GM18909 (cell line): ENCODE measurements around the gene NFS1.
"Not testable (repeated sequence)": the region's sequence is repeated elsewhere in the genome, so short reads cannot be mapped to it uniquely, and the experiment has no call there.

Experiments
- ATAC-seq: cut with Tn5 transposase; IDR thresholded peaks from one replicate; pipeline ENCODE4 v1.9.1; 2021; ENCODE audit warnings: mild to moderate bottlenecking; ENCODE audit not compliant: unreplicated experiment, poor library complexity

NFS1 gene

DNA sequence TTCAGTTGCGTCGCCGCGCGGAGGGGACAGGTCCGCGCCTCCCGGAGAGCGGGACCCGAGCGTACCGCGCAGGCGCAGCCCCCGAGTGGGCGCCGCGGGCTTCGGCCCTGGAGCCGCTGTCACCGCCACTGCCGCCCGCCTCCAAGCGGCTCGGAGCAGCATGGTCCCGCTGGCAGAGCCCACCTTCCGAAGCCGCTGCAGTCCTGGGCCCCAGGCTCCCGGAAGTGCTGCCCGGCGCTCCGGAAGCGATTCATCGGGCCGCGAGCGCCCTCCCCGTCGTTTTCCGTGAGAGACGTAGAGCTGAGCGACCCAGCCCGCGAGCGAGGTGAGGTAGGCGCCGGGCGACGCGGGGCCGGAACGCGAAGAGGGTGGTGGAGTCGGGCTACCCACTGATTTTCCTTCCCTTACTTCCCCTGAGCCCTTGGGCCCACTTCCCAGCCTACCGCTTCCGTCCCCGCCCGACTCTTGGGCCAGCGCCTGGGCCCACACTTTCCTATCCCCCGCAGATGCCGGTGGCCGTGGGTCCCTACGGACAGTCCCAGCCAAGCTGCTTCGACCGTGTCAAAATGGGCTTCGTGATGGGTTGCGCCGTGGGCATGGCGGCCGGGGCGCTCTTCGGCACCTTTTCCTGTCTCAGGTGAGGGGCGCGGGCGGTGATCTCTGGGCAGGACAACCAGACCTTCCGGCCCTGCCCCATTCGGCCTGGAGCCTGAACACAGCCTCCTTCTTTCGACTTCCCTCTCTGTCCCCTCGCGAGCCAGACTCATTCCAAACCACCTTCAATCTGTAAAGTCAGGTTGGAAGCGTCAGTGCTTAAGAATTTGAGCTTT lies at the start of gene NFS1, which contains the start of gene ROMO1:
NFS1 (minus strand) TSS at position 226 of the 830 bp plus-strand sequence; CDS start at position 162, 64 bp downstream.
ROMO1 (plus strand) TSS at position 279 of the 830 bp plus-strand sequence; CDS start at position 507, 228 bp downstream.
- peak; percentile 80 for ATAC-seq

DNA sequence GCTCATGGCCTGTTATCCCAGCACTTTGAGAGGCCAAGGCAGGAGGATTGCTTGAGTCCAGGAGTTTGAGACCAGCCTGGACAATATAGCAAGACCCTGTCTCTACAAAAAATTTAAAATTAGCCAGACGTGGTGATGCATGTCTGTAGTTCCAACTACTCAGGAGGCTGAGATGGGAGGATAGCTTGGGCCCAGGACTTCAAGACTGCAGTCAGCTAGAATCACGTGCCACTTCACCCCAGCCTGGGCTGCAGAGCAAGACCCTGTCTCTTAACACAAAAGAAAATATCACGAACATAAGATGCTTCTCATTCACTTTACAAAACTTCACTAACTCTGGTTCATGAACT lies 45.3 kb upstream of the NFS1 start:
- not testable (repeated sequence) for ATAC-seq

- ATAC-seq, result no peak
These were observed 44.7 kb upstream of the NFS1 start for GRCh38 chr20:35743693-35744491.

DNA sequence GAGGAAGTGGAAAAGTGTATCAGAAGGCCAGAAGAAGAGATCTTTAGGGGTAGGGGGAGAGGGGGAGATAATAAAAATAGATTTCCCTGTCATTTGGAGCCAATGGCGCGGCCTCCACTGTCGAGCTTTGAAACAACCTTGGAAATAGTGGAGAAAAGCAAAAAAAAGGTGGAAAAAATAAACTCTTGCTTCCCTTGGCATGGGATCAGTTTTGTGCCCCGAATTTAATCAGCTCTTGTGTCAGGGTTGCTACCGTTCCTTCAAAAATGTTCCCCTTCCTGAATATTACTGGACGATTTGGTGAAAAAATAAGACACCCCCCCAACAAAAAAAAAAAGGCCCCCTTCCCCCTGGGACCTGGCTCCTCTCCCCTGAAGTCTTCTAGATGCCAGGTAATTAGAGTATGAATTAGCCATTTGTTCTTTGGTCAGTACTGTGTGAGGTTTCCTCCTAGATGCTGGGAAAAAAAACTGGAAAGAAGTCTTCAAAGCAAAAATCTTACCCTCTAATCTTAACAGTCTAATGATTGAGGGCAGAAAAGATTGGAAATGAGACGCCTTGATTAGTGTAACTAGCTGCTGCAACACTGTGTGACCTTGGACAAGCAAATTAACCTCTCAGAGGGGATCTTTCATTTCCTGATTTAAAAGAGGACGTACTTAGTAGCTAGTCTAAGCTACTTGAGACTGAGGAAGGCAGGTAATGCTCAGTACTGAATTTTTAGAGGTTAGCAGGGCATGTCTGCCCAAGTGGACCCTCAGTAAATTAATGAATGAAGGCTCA lies 43.8 kb upstream of the NFS1 start:
- peak; percentile 26 for ATAC-seq

DNA sequence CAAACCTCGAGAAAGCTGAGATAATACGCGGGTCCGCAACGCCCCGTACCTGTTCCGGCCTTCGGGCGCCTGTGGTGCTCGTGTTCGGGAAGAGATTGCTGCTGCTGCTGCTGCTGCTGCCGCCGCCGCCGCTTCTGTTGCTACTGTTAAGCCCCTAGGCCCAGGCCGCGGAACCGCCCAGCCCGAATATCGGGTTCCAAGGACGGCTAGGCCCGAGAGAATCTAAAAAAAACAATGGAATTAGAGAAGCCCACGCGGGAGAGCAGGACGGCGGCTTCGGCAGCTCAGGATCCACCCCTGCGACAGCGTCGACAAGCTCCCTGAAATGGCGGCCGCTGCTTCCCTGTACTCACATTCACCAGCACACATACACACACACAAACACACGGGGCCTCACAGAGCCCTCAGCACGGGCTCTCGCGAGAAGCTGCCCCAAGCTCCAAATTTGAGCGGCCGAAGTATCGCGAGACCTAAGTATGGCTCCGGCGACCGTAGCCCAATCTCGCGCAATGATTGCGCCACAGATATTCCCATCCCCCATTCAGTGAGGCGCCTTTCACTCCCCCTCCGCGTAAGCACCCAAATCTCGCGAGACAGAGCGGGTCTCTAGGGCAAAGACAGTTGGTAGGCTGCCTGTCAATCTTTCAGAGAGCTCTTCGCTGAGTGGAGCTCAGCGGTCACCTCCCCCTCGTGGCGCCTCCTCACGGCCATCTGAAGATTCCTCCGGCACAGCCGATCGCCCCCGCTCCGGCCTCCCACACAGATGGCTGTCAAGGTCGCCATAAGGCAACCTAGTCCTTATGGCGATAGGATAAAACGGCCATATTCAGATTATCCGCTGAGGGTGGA lies 43.0 kb upstream of the NFS1 start, which contains the start of gene RBM39:
RBM39 (minus strand) TSS at position 369 of the 849 bp plus-strand sequence. CDS start 1,386 bp downstream, outside the sequence.
- peak; percentile 87 for ATAC-seq

GRCh38 chr20:35739294-35740163 lies 40.4 kb upstream of the NFS1 start:
- no peak for ATAC-seq

GRCh38 chr20:35738410-35739179 lies 39.4 kb upstream of the NFS1 start:
- ATAC-seq, result no peak

- ATAC-seq, result no peak
These were observed 38.7 kb upstream of the NFS1 start for GRCh38 chr20:35737865-35738333.

GRCh38 chr20:35735826-35736470 lies 36.8 kb upstream of the NFS1 start:
- ATAC-seq, result no peak

- no peak for ATAC-seq
These were observed 35.9 kb upstream of the NFS1 start for GRCh38 chr20:35734777-35735649.

- ATAC-seq, result no peak
These were observed 35.2 kb upstream of the NFS1 start for GRCh38 chr20:35734374-35734773.

- ATAC-seq, result no peak
These were observed 33.5 kb upstream of the NFS1 start for GRCh38 chr20:35732644-35732982.

- ATAC-seq, result no peak
These were observed 32.9 kb upstream of the NFS1 start for GRCh38 chr20:35731862-35732643.

DNA sequence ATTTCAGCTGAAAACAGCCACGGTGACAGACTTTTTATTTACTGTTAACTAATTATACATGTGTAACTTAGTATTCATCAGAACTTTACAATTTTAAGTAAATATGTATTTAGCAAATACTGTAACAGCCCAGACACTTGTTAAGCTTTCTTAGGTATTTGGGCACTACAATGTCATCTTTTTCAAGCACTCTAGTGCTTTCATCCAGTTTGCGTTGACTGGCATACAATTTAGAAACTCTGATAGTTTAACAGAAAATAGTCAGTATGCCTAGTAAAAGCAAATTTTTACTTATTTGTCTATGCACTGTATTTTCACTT lies 32.3 kb upstream of the NFS1 start:
- no peak for ATAC-seq

DNA sequence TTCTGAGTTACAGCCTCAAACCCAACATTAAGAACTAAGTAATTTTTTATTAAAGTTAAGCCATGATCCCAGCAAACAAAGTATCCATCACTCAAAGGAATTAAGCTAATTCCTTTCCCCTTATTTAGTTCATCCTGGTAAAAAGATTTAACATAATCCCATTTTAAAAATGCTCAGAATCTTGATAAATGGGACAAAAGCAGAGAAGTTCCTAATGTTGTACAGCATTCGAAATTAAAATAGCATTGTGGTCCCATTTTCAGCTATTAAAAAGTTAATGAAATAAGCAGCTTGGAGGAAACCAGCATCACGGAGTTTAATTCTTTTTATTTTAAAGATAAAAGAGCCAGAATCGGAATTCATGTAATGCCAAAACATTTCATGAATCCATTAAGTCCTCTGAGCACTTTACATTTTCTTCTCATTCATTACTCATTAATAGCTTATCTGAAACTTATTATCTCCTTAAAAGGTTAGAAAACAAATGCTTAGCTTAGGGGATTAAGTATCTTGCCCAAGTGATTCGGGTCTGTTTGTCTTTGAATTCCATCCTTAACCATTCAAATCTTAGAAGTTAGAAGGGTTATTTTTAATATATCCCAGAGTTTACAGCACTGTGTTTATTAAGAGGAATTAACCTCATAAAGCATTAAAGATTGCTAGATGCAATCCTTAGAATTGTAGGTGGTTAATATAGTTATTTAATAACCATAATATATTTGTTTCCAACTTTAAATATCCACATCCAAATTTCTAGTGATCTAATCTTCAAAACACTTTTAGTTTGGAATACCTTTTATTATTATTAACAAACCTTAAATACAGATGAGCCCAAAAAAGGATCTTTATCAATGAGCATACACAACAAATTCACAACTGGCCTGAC lies 31.7 kb upstream of the NFS1 start:
- ATAC-seq, result no peak
